ENCODE results near the gene ZNF709.

Gene ZNF709

GRCh38 chr19:12411893-12412292 lies 72.7 kb downstream of the ZNF709 start:
- no peak for DNase-seq (ENCODE audit: low read depth)
- TF ChIP-seq, protein P1, sequence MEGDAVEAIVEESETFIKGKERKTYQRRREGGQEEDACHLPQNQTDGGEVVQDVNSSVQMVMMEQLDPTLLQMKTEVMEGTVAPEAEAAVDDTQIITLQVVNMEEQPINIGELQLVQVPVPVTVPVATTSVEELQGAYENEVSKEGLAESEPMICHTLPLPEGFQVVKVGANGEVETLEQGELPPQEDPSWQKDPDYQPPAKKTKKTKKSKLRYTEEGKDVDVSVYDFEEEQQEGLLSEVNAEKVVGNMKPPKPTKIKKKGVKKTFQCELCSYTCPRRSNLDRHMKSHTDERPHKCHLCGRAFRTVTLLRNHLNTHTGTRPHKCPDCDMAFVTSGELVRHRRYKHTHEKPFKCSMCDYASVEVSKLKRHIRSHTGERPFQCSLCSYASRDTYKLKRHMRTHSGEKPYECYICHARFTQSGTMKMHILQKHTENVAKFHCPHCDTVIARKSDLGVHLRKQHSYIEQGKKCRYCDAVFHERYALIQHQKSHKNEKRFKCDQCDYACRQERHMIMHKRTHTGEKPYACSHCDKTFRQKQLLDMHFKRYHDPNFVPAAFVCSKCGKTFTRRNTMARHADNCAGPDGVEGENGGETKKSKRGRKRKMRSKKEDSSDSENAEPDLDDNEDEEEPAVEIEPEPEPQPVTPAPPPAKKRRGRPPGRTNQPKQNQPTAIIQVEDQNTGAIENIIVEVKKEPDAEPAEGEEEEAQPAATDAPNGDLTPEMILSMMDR (conservative IDR thresholded peaks at IDR 0.05; ENCODE audit: low read length), result no peak
- H3K4me3 ChIP-seq (ENCODE audit: low read length), result no peak overlapping the region

Data from AG10803 (cell line).